ENCODE results near the gene EAPP.
"Not testable (repeated sequence)": the region's sequence is repeated elsewhere in the genome, so short reads cannot be mapped to it uniquely, and the experiment has no call there.

The EAPP gene

DNA sequence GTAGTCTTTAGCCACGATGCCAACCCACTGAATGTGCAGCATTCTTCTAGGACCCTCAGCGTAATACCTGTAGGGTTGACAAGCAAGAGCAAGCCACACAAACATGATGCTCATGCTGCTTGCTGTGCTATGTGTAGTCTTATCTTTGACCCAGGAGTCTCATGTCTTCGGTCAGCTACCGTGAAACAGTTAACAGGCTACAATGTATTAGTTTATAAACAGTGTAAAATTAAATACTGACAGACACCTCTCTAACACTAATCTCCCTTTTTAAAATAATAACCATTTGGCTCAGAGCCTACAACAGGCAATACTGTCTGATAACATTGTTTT is 1.9 kb downstream of the EAPP start:
- DNase-seq = no peak

DNA sequence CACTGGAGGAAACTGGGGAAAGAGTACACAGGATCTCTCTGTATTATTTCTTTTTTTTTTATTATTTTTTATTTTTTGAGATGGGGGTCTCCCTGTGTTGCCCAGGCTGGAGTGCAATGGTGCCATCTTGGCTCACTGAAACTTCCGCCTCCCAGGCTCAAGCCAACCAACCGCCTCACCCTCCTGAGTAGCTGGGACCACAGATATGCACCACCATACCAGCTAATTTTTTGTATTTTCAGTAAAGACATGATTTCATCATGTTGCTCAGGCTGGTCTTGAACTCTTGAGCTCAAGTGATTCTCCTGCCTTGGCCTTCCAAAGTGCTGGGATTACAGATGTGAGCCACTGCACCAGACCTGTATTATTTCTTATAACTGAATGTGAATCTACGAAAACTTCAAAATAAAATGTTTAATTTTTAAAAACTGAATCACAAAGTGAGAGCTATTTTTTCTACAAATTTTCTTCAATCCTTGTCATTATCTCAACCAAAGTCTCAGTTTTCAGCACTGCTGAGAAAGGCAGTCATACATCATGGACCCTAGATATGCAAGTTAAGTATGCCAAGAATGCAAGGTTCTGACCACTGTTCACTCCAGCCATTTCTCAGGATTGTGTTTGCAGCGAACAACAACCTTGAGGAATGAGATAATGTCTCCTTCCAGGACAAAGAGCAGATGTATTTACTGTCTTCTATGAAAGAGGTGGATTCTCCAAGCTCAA is 2.4 kb downstream of the EAPP start:
- no peak for DNase-seq

DNA sequence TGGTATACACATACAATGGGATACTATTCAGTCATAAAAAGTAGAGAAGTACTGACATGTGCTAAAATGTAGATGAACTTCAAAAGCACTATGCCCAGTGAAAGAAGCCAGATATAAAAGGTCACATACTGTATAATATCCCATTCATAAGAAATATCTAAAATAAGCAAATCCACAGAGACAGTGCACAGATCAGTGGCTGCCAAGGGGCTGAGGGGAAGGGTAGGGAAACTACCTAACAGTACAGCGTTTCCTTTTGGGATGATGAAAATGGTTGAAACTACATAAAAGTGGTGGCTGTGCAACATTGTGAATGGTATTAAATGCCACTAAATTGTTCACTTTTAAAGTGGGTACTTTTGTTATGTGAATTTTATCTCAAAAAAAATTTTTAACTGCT is 11.9 kb downstream of the EAPP start:
- DNase-seq = no peak

DNA sequence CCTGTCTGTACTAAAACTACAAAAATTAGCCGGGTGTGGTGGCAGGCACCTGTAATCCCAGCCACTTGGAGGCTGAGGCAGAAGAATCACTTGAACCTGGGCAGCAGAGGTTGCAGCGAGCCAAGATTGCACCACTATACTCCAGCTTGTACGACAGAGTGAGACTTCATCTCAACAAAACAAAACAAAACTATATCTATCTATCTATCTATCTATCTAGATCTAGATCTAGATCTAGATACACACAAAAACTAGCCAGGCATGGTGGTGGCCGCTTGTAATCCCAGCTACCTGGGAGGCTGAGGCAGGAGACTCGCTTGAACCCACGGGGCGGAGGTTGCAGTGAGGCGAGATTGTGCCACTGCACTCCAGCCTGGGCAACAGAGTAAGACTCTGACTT is 15.3 kb downstream of the EAPP start:
- DNase-seq = not testable (repeated sequence)

DNA sequence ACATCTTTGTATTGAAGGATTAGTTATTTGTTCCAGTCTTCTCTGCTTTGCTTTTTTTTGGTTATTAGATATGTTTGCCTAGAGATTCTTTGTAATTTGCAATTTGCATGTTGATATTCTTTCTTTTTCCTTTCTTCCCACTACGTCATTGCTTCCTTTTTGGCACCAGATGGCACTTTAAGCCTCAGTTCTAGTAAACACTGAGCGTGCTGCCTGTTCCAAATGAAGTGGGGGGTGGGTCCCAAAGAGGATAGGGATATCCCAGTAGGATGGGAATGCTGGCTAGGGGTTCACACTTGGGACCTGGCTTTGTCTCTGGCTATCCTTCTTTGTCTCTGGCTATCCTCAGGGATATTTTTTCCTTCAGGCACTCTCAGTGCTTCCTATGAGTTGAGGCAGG is 17.0 kb downstream of the EAPP start:
- DNase-seq = no peak

DNA sequence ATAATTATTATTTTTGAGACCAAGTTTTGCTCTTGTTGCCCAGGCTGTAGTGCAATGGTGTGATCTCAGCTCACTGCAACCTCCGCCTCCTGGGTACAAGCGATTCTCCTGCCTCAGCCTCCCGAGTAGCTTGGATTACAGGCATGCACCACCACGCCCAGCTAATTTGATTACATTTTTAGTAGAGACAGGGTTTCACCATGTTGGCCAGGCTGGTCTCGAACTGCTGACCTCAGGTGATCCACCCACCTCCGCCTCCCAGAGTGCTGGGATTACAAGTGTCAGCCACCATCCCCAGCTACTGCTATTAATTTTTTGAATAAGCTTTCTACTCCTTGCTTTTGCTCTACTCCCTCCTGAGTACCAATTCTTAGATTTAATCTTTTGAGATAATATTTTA is 18.4 kb downstream of the EAPP start:
- not testable (repeated sequence) for DNase-seq

DNA sequence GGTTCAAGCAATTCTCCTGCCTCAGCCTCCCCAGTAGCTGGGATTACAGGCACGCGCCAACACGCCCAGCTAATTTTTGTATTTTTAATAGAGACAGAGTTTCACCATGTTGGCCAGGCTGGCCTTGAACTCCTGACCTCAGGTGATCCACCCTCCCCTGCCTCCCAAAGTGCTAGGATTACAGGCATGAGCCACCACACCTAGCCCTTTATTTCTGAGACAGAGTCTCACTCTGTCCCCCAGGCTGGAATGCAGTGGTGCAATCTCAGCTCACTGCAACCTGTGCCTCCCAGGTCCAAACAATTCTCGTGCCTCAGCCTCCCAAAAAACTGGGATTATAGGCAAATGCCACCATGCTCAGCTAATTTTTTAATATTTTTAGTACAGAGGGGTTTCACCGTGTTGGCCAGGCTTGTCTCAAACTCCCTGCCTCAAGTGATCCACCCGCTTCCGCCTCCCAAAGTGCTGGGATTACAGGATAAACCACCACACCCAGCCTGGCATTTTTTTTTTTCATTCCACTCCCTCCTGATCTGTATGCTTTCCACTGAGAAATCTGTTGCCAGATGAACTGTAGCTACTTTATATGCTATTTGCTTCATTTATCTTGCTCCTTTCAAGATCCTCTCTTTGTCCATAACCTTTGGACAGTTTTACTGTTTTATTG is 19.1 kb downstream of the EAPP start:
- DNase-seq = not testable (repeated sequence)

DNA sequence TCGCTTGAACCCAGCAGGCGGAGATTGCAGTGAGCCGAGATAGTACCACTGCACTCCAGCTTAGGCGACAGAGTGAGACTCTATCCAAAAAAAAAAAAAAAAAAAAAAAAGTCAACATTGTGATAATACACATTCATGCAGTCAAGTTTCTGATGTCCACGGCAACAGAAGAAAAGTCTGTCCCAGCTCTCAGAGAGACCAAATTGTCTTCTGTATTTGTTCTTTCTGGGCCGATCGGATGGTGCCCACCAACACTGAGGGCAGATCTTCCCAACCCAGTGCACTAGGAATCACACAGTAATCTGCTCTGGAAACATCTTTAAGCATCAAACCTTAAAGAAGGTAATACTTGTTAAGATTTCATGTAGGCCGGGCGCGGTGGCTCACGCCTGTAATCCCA is 31.6 kb downstream of the EAPP start:
- DNase-seq = no peak

DNA sequence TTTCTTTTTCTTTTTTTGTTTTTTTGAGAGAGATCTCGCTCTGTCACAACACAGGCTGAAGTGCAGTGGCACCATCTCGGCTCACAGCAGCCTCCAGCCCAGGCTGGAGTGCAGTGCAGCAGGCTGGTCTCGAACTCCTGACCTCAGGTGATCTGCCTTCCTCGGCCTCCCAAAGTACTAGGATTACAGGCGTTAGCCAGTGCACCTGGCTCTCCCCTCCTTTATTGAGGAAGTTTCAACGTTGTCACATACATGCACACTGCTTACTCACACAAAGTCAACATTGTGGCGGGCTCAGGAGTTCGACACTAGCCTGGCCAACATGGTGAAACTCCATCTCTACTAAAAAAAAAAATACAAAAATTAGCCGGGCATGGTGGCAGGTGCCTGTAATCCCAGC is 32.0 kb downstream of the EAPP start:
- DNase-seq = no peak

DNA sequence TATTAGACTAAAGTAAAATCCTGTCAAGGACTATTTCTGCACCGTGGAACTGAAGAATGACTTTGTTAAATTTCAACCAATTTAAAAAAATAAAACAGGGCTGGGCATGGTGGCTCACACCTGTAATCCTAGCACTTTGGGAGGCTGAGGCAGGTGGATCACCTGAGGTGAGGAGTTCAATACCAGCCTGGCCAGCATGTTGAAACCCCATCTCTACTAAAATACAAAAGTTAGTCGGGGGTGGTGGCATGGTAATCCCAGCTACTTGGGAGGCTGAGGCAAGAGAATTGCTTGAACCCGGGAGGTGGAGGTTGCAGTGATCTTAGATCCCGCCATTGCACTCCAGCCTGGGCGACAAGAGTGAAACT is 34.4 kb downstream of the EAPP start:
- not testable (repeated sequence) for DNase-seq

DNA sequence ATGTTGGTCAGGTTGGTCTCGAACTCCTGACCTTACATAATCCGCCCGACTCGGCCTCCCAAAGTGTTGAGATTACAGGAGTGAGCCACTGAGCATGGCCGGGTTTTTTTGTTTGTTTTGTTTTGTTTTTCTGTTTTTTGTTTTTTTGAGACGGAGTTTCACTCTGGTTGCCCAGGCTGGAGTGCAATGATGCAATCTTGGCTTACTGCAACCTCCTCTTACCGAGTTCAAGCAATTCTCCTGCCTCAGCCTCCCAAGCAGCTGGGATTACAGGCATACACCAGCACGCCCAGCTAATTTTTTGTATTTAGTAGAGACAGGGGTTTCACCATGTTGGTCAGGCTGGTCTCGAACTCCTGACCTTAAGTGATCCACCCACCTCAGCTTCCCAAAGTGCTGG is 35.5 kb downstream of the EAPP start:
- not testable (repeated sequence) for DNase-seq

DNA sequence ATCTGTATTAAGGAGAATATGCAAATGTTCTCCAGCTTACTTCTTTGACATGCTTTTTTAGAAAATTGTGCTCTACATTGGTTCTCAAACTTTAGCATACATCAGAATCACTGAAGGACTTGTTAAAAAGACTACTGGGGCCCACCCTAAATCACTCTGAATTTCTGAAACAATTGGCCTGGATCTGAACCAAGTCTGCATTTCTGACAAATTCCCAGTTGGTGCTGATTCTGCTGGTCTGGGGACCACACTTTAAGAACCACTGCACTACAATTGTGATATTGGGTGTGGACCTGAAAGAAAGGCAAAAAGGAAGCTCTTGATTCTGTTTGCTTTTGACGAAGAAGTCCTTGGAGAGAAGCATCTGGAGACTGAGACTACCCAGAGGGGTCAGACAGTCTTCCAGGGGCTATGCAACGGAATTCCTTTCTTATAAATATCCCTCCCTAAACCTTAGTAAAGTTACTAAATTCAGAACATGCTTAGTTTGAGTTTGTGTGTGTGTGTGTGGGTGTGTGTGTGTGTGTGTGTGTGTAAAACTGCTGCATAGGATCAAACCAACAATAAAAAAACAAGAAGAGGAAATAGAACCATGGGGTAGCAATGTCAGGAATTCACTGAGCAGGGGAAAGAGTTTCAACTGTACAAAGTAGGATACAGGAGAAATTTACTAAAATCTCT is 36.8 kb downstream of the EAPP start:
- no peak for DNase-seq

DNA sequence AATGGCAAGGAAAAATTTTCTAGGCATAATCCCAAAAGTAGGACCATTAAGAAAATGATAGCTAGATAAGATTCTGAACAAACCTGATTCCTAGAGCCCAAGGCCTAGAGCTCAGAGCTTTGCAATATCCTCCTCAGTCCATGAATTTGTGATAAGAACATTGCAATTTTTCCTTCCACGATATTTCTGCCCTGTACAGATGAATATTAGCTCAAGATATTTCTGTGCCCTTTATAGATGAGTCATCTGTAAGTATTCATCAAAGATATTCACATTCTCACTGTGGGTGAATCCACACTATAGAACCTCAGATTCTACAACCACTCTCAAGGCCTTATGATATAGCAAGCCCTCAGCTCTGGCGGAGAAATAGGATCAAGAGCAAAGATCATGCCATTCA is 37.5 kb downstream of the EAPP start:
- DNase-seq = no peak

DNA sequence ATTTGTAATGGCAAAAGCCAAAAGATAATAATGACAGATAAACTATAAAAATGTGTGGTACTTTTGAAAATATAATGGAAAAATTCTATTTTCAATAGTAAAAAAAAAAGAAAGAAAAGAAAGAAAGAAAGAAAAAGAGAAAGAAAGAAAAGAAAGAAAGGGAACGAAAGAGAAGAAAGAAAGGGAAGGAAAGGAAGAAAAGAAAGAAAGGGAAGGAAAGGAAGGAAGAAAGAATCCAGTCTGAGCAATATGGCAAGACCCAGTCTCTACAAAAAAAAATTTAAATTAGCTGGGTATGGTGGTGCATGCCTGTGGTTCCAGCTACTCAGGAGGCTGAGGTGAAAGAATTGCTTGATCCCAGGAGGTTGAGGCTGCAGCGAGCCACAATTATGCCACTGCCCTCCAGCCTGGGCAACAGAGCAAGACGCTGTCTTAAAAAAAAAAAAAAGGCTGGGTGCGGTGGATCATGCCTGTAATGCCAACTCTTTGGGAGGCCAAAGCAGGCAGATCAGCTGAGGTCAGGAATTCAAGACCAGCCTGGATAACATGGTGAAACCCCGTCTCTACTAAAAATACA is 38.4 kb downstream of the EAPP start:
- DNase-seq = no peak

DNA sequence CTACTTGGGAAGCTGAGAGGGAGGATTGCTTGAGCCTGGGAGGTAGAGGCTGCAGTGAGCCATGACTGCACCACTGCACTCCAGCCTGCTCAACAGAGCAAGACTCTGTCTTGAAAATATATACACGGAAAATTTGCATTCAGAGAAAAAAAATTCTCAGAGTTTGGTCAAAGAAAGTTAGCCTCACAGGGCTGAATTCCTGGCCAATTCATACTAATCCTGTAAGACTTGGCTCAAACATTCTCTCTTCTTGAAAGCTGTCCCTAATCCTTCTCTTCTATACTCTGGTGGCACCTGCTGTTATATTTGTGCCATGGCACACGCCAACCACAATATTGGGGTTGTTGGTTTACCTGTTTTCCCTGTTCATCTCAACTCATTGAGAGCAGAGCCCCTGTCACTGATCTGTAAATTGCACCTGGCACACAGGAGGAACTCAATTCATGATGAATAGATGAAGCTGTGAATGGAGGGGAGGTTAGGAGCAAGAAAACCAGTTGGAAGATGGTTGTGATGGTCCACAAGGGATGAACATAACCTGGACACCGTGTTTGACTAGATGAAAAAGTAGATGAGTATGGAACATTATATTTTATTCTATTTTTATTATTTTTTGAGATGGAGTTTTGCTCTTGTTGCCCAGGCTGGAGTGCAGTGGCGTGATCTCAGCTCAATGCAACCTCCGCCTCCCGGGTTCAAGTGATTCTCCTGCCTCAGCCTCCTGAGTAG is 40.7 kb downstream of the EAPP start:
- no peak for DNase-seq

DNA sequence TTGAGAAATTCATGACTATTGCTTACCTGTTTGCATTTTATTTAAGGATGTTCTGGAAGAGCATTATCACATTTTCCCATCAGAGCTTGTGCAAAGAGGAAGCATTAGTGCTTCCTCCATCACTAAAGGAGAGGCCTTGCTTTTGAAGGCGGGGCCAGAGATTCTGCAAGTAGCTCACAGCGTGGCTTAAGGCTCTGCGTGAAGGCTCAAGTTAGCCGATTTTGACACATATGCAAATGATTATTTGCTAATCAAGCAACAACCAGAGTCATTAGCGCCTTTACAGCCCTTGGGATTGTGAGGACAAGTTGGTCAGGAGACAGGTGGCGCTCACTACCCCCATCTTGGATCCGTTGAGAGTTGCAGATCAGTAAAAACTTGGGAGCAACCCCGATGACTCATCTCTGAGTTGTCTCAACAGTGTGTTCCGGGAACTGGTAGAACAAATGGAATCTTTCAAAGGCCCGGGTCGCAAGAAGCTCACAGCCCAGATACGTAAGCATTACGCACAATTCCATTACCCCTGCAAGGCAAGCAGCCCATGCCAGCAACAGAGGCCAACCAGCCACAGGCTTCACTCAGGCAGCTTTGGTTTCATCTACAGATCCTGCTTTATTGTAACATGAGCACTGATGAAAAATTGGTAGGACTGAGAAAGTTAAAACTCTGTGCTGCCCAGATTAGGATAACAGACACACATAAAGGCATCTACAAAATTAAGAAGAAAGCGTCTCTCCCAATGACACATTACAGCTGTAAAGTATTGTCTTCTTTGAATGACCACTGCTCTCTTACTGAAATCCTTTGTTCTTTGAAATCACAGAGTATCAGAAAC is 42.6 kb downstream of the EAPP start:
- DNase-seq = no peak

DNA sequence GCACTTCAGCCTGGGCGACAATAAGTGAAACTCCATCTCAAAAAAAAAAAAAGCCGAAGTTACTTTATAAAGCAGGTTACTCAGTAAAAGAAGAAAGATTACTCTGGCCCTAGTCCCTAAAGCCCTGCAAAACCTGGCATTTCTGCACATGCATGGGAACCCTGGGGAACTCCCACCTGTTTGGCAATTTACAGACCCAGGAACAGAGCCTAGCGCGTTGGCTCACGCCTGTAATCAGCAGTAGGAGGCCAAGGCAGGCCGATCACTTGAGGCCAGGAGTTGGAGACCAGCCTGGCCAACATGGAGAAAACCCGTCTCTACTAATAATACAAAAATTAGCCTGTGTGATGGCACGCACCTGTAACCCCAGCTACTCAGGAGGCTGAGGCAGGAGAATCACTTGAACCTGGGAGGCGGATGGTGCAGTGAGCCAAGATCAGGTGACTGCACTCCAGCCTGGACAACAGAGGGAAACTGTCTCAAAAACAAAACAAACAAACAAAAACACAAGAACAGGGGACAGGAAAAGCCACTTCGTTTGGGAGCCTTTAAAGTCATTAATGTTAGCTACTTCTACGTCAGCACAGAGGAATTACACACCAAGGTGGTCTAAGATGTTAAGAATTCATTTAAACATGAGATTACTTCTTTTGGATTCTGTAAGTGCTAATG is 43.4 kb downstream of the EAPP start:
- no peak for DNase-seq

DNA sequence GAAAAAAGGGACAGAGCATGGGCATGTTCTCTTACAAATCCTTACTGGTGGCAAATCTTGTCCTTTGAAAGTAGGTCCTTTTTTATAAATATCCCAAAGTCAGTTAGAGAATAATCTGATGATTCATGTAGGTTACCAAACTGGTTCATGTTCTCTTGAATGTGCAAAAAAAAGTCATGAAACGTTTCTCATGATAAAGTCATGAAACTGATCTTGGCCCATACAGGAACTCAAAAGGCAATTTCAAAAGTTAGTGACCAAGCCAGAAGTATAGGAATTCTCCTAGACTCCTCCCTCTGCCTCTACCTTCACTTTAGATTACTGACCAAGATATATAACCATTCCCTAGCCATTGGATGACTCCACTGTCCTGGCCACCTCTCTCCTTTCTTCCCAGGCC is 50.2 kb downstream of the EAPP start:
- no peak for DNase-seq

DNA sequence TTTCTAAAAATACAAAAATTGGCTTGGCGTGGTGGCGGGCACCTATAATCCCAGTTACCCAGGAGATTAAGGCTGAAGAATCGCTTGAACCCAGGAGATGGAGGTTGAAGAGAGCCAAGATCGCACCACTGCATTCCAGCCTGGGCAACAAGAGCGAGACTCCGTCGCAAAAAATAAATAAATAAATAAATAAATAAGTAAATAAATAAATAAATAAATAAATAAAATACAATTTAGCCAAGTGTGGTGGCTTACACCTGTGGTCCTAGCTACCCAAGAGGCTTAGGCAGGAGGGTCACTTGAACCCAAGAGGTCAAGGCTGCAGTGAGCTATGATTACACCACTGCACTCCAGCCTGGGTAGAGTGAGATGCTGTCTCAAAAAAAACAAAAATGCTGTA is 51.0 kb downstream of the EAPP start:
- no peak for DNase-seq

DNA sequence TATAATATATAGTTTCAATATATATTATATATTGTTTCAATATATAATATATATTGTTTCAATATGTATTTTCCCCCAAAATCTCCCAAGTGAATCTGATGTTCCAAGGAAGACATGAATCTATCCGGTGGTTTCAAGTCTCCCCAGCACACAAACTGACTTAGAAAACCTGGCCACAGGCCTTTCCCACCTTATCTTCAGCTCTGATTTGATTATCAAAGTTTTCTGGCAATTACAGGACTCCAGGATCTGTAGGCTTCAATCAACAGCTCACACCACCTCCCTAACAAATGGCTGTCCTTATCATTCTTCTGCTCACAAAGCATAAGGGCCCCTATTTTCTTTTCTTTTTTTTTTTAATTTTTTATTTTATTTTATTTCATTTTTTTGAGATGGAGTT is 54.8 kb downstream of the EAPP start:
- no peak for DNase-seq

DNA sequence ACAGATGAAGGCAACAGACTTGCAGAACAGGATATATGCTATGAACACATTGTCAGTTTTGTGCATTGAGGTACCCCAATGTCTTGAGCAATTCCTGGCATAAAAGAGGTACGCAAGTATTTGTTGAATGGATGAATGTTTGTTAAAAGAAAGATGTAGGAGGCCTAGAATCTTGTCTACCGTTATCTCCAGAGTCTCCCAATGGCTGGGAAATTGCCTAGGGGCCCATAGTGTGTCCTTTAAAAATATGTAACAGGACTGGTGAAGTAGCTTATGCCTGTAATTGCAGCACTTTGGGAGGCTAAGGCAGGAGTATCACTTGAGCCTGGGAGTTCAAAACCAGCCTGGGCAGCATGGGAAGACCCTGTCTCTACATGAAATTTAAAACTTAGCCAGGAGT is 57.0 kb downstream of the EAPP start:
- DNase-seq = no peak

DNA sequence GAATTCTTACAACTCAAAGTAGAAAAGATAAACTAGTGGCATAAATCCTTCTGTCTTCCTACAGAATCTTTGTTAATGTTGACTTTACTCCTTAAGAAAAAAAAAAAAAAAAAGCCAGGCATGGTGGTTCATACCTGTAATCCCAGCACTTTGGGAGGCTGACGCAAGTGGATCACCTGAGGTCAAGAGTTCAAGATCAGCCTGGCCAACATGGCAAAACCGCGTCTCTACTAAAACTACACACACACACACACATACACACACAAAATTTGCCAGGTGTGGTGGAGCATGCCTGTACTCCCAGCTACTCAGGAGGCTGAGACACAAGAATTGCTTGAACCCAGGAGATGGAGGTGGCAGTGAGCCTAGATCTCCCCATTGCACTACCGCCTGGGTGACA is 59.8 kb downstream of the EAPP start:
- DNase-seq = no peak
